ENCODE results near the gene ZNF554. TPM values are rescaled to one million over a fixed set of nuclear protein-coding genes. Genes with fewer than 3 reads are reported as not detected.
A peak's percentile ranks its signal among the peaks of the same experiment; 100 is the strongest.

The ZNF554 gene
- total RNA-seq, 1 donor from 2014 or later, result 4.2 TPM

GRCh38 chr19:2782329-2782935 lies 37.2 kb upstream of the ZNF554 start:
- intact Hi-C loops (cut with DNase I), result no loop called here
- Histone ChIP-seq H3K4me1 (peaks cover 50% of the 10 kb centered on the region), H3K36me3 (peaks cover 2% of the 10 kb centered on the region), H3K27ac (peak overlapping the region; percentile 93), H3K9me3 (no peaks in the 10 kb centered on the region), H3K4me3 (peak overlapping the region; percentile 99), H3K27me3 (ENCODE audit: low read depth) (no peaks in the 10 kb centered on the region)
- ATAC-seq, result no peak
- TF ChIP-seq CTCF (IDR thresholded peaks at IDR 0.05), result no peak
- DNase-seq, result no peak

GRCh38 chr19:2782936-2783780 lies 36.5 kb upstream of the ZNF554 start, which contains the start of gene SGTA:
SGTA (minus strand) TSS chr19:2783273; CDS start chr19:2769068, 14,205 bp downstream.
- Histone ChIP-seq H3K4me1 (peaks cover 50% of the 10 kb centered on the region), H3K27me3 (ENCODE audit: low read depth) (no peaks in the 10 kb centered on the region), H3K36me3 (no peaks in the 10 kb centered on the region), H3K9me3 (no peaks in the 10 kb centered on the region), H3K27ac (peak within 1 kb of the TSS; percentile 93), H3K4me3 (peak within 1 kb of the TSS; percentile 99)
- intact Hi-C loops (cut with DNase I), result no loop called here
- TF ChIP-seq CTCF (IDR thresholded peaks at IDR 0.05), result peak; percentile 63
- ATAC-seq (peak; percentile 92 to 94), DNase-seq (peak; percentile 98)

- Histone ChIP-seq H3K27me3 (ENCODE audit: low read depth) (no peaks in the 10 kb centered on the region), H3K4me3 (peak overlapping the region; percentile 99), H3K36me3 (no peaks in the 10 kb centered on the region), H3K27ac (peak overlapping the region; percentile 93), H3K4me1 (peaks cover 50% of the 10 kb centered on the region), H3K9me3 (no peaks in the 10 kb centered on the region)
- intact Hi-C loops (cut with DNase I), result no loop called here
- DNase-seq, result no peak
- ATAC-seq, result no peak
- TF ChIP-seq CTCF (IDR thresholded peaks at IDR 0.05), result no peak
Measured at GRCh38 chr19:2783781-2784145, 35.9 kb upstream of the ZNF554 start.

- no peaks in the 10 kb centered on the region for H3K9me3 ChIP-seq
- peak; percentile 100 for DNase-seq
- TF ChIP-seq CTCF (IDR thresholded peaks at IDR 0.05), result no peak
- intact Hi-C loops (cut with DNase I), result no loop called here
- no peaks in the 10 kb centered on the region for H3K27me3 ChIP-seq (ENCODE audit: low read depth)
- peak within 1 kb of the TSS; percentile 88 for H3K4me3 ChIP-seq
- peak; percentile 92 to 97 for ATAC-seq
- H3K36me3 ChIP-seq, result peaks cover 4% of the 10 kb centered on the region
- H3K4me1 ChIP-seq, result peaks cover 47% of the 10 kb centered on the region
- H3K27ac ChIP-seq, result peak within 1 kb of the TSS; percentile 79
Measured at GRCh38 chr19:2785244-2785997, 34.2 kb upstream of the ZNF554 start, which contains the start of gene THOP1. THOP1 (plus strand) TSS chr19:2785503; CDS start chr19:2785663, 160 bp downstream.

GRCh38 chr19:2787115-2787514 lies 32.6 kb upstream of the ZNF554 start:
- Histone ChIP-seq H3K9me3 (no peaks in the 10 kb centered on the region), H3K4me3 (no peak overlapping the region), H3K4me1 (peaks cover 31% of the 10 kb centered on the region), H3K27me3 (ENCODE audit: low read depth) (no peaks in the 10 kb centered on the region), H3K27ac (no peak overlapping the region), H3K36me3 (peaks cover 11% of the 10 kb centered on the region)
- TF ChIP-seq CTCF (IDR thresholded peaks at IDR 0.05), result no peak
- DNase-seq (no peak), ATAC-seq (no peak)
- intact Hi-C loops (cut with DNase I), result no loop called here

Measured in lower lobe of right lung (tissue), 2 donors.